ENCODE measurements around the gene CEPT1. TPM values are rescaled to one million over a fixed set of nuclear protein-coding genes. Genes with fewer than 3 reads are reported as not detected.

The CEPT1 gene
- total RNA-seq, 1 donor from 2014 or later = 87.0 TPM

GRCh38 chr1:111204201-111204982 is 64.4 kb downstream of the CEPT1 start:
- H3K27ac Mint-ChIP-seq = peak overlapping the region; percentile 93
- no peaks in the 10 kb centered on the region for H3K27me3 Mint-ChIP-seq
- CTCF ChIA-PET = interaction anchor here (0.5 to 2.0 kb wide), 5 partner anchors 10 to 190 kb away, joined by 3 to 14 read pairs (median 4); no protein-coding TSS in a partner anchor
- peak; percentile 70 for DNase-seq
- peak overlapping the region; percentile 89 for H3K4me3 Mint-ChIP-seq
- H3K9me3 Mint-ChIP-seq = no peaks in the 10 kb centered on the region
- intact Hi-C loops (cut with micrococcal nuclease) = loop anchor here (1.0 to 5.0 kb wide), 5 partner anchors 12 to 553 kb away; partner anchors contain the start of gene DDX20
- peaks cover 78% of the 10 kb centered on the region for H3K4me1 Mint-ChIP-seq
- ATAC-seq (ENCODE audit: low read depth) = peak; percentile 79
- TF ChIP-seq CTCF (IDR thresholded peaks at IDR 0.05) = no peak
- peaks cover 14% of the 10 kb centered on the region for H3K36me3 Mint-ChIP-seq (ENCODE audit: low read depth)
- POLR2A ChIA-PET = interaction anchor here (0.7 to 7.2 kb wide), 25 partner anchors 8 to 396 kb away, joined by 3 to 258 read pairs (median 4); partner anchors contain the start of genes CD53, CEPT1, CHI3L2 and DRAM2

DNA sequence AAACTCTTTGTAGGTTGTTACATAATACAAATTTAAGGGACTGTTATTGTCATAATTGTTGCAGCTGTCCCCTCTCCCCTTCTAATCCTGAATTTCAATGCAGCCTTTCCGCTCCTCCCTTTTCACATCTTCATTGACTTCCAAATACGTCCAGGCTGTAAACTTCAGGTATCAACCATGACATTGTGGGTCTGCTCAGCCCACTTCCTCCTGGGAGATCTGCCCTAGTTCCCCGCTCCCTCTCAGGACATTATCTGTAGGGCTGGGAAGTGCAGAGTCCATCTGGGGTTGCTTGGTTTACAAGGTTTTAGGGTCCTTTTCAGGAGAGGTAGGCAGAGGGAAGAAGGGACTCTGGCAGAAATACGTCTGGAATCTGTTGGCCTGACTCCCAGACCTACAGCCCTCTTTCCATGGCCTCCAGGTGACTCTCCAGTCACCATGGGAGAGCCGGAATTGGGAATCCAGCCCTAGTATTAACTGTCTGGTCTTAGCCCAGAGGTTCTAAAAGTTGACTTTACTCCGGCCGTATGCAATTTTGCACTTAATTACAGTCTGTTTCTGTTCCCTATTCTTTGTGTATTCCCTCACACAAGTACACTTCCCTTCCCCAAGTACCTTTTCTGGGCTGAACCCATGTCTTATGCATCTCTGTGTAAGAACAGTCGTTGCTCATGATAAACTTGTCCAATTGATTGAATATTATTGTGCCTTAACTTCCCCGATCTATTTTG is 65.1 kb downstream of the CEPT1 start:
- Mint-ChIP-seq H3K4me1 (peaks cover 71% of the 10 kb centered on the region), H3K4me3 (peak overlapping the region; percentile 89), H3K36me3 (ENCODE audit: low read depth) (peaks cover 11% of the 10 kb centered on the region), H3K27me3 (no peaks in the 10 kb centered on the region), H3K27ac (peak overlapping the region; percentile 93), H3K9me3 (no peaks in the 10 kb centered on the region)
- ATAC-seq (ENCODE audit: low read depth) = no peak
- intact Hi-C loops (cut with micrococcal nuclease) = loop anchor here (1.0 to 5.0 kb wide), 5 partner anchors 11 to 552 kb away; partner anchors contain the start of gene DDX20
- no peak for DNase-seq
- no peak for TF ChIP-seq CTCF (IDR thresholded peaks at IDR 0.05)
- CTCF ChIA-PET = interaction anchor here (2.0 kb wide), 1 partner anchor 16 kb away, joined by 14 read pairs; no protein-coding TSS in a partner anchor
- POLR2A ChIA-PET = interaction anchor here (1.6 to 7.2 kb wide), 2 partner anchors 13 to 18 kb away, joined by 6 to 258 read pairs; no protein-coding TSS in a partner anchor

DNA sequence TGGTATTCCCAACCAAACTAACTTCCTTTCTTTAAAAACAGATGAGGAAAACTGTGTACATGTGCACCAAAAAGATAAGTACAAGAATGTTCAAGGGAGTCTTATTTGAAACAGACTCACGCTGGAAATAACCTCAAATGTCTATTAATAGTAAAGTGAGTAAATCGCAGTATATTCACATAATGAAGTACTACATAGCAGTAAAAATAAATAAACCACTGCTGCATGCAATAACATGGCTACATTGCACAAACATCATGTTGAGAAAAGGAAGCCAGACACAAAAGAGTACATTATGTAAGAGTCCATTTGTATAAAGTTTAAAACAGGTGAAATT is 65.7 kb downstream of the CEPT1 start:
- intact Hi-C loops (cut with micrococcal nuclease) = no loop called here
- TF ChIP-seq CTCF (IDR thresholded peaks at IDR 0.05) = no peak
- Mint-ChIP-seq H3K4me1 (peaks cover 68% of the 10 kb centered on the region), H3K27ac (peak overlapping the region; percentile 93), H3K36me3 (ENCODE audit: low read depth) (peaks cover 7% of the 10 kb centered on the region), H3K27me3 (no peaks in the 10 kb centered on the region), H3K4me3 (peak overlapping the region; percentile 89), H3K9me3 (no peaks in the 10 kb centered on the region)
- ChIA-PET CTCF (no interaction called here), POLR2A (interaction anchor here (0.8 to 7.2 kb wide), 2 partner anchors 12 to 66 kb away, joined by 3 to 258 read pairs; partner anchors contain the start of genes CEPT1 and DRAM2)
- DNase-seq = no peak
- ATAC-seq (ENCODE audit: low read depth) = no peak

- Mint-ChIP-seq H3K27me3 (no peaks in the 10 kb centered on the region), H3K4me3 (no peak overlapping the region), H3K27ac (no peak overlapping the region), H3K36me3 (ENCODE audit: low read depth) (no peaks in the 10 kb centered on the region), H3K9me3 (peaks cover 2% of the 10 kb centered on the region), H3K4me1 (peaks cover 57% of the 10 kb centered on the region)
- DNase-seq = no peak
- no peak for TF ChIP-seq CTCF (IDR thresholded peaks at IDR 0.05)
- no peak for ATAC-seq (ENCODE audit: low read depth)
- POLR2A ChIA-PET = no interaction called here
- CTCF ChIA-PET = no interaction called here
- intact Hi-C loops (cut with micrococcal nuclease) = no loop called here
Measured at GRCh38 chr1:111208921-111209320, 68.9 kb downstream of the CEPT1 start.

- ATAC-seq (ENCODE audit: low read depth) = no peak
- Mint-ChIP-seq H3K27me3 (no peaks in the 10 kb centered on the region), H3K9me3 (peaks cover 2% of the 10 kb centered on the region), H3K36me3 (ENCODE audit: low read depth) (no peaks in the 10 kb centered on the region), H3K4me3 (no peak overlapping the region), H3K27ac (no peak overlapping the region), H3K4me1 (peaks cover 62% of the 10 kb centered on the region)
- intact Hi-C loops (cut with micrococcal nuclease) = no loop called here
- TF ChIP-seq CTCF (IDR thresholded peaks at IDR 0.05) = no peak
- DNase-seq = no peak
- CTCF ChIA-PET = no interaction called here
- POLR2A ChIA-PET = interaction anchor here (1.3 kb wide), 1 partner anchor 11 kb away, joined by 3 read pairs; no protein-coding TSS in a partner anchor
Measured at GRCh38 chr1:111209622-111210021, 69.6 kb downstream of the CEPT1 start.

All from activated B cell treated with CpG ODN at 0.5 μM for 24 hours (primary cell).